ENCODE data around the gene PRR23E. TPM values are rescaled to one million over a fixed set of nuclear protein-coding genes. Genes with fewer than 3 reads are reported as not detected.

Gene PRR23E
- total RNA-seq, 1 experiment from 2014 or later = not detected

GRCh38 chr3:127208483-127209100 lies 15.7 kb downstream of the PRR23E start:
- DNase-seq (ENCODE audit: low spot score) = no peak

DNA sequence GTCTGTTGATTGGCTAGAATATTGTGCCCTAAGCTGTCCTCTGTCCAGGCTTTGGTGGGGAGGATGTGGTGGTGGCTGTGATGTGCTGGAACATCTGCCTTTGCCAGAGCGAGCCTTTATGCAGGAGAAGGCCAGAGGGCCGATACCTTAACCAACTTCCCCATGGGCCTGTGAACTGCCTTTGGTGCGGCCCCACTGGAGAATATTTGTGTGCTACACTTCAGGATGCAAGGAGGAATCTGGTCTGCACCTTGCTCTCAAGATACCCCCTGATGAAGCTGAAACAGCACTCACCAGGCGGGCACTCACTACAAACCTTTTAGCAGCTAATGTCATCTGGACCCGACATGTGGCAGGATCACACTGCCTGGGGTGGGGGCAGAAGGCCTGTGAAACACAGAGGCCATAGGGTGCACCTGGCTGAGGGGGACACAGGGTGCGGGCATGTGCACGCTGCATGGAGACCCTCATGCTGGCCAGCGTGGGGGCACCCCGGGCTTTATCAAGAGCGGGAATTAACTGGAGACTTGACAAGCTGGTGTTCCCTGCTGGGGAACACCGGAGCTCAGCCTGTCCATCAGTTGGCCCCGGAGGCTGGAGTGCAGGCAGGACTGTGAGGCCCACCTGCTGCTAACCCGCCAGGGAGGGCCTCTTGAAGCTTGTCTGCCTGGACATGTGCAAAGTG lies 16.4 kb downstream of the PRR23E start:
- no peak for DNase-seq (ENCODE audit: low spot score)

DNA sequence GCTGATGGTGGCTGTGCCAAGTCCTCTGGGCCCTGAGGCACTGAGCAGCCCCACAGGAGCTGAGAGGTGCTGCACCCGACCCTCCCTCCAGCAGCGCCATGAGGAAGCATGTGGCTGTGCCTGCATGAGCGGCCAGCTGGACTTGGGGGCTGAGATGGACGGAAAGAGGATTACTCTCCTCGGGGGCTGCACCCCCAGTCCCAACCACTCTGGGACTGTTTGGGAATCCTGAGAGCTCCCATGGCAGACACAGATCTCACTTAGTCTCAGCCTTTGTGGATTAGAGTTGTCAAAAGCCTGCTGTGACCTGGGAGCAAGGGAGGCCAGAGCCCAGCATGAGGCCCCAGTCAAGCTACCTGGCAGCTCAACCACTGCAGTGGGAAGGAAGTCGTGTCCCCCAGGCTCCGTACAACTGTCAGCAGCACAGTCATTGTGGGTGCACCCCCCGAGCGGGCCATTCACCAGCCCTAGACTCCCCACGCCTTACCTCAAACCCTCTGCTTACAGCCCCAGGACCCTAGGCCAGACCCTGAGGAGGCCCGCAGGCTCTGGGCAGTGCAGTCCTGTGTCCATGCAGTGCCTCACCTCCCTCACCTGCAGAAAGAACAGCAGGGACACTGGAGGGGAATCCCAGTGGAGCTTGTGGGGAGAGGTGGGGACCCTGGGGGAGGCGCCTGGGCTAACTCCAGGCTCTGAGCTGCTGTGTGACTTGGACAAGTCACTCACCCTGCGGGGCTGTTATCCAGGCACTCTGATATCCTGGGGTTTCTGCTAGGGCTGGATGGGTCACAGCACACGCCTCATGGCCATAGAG lies 17.1 kb downstream of the PRR23E start:
- no peak for DNase-seq (ENCODE audit: low spot score)

- DNase-seq (ENCODE audit: low spot score) = no peak
Measured at GRCh38 chr3:127210654-127210943, 17.7 kb downstream of the PRR23E start.

DNA sequence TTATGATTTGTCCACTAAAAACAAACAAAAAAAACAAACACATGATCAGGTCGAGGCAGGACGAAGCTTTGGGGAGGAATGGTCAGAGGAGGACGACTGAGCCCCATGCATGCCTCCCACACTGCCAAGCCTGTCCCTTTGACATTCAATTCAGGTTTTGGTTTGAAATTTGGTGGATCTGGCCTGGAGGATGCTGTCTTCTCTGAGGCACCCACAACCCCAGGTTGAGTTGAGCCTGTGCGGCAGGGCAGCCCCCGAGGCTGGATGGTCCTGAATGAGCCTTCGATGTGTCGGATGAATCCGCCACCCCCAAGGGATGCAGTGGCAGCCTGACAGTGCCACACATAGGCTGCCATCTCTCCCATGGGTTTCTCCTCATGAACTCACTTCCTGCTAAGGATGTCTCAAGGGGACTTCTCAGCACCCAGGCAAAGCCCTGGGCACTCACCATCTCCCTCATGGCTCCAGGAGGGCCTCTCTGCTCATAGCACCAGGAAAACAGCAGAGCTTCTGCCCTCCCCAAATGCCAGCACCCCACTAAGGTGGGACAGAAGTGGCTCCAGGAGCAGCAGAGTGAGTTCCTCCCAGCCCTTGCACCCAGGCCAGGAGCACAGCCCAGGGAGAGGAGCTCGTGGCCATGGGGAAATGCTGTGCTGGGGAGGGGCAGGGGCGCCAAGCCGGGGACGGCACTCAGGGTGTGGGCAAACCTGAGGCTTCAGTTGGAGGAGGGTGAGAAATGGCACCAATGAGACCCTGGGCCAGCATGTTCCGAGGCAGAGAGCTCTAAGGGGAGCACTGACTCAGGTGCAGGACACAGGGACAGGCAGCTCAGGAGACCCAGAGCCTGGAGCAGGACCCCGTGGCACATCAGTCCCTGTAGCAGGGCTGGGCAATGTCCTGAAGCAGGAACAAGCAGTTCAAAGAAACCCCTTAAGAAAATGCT lies 18.5 kb downstream of the PRR23E start:
- DNase-seq (ENCODE audit: low spot score) = no peak

DNA sequence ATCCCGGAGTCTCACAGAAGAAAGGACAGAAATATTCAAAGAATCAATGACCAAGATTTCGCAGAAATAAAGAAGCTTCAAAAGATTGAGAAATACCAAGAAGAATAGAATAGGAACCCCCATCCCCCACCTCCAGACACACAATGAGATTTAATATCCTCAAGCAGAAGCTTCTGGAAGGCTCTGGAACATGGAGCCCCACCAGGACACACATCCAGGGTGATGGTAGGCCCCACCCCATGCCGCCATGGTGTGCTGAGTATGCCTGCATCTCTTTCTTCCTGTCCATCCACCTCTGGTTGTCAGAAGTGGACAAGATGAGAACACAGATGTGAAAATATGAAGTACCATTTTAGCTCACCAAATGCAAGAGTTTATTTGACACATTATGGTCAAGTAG lies 19.3 kb downstream of the PRR23E start:
- DNase-seq (ENCODE audit: low spot score) = no peak

DNA sequence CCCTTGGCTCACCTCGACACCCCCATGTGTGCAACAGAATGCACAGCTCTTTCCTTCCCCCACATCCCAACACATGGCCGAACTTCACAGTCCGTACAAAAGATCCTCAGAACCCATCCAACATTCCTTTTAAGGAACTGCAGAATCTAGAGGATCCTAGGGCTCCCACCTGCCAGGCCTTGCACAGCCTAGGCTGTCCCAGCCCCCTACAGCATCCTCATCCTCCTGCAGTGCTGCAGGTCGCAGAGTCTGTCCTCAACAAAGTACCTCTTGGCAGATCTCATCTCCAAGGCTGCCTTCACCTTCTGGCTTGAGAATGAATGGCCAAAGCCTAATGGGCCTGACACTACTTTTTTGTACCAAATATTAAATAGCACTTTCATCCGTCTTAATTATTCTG lies 19.8 kb downstream of the PRR23E start:
- no peak for DNase-seq (ENCODE audit: low spot score)

GRCh38 chr3:127213381-127213918 lies 20.5 kb downstream of the PRR23E start:
- DNase-seq (ENCODE audit: low spot score) = no peak

DNA sequence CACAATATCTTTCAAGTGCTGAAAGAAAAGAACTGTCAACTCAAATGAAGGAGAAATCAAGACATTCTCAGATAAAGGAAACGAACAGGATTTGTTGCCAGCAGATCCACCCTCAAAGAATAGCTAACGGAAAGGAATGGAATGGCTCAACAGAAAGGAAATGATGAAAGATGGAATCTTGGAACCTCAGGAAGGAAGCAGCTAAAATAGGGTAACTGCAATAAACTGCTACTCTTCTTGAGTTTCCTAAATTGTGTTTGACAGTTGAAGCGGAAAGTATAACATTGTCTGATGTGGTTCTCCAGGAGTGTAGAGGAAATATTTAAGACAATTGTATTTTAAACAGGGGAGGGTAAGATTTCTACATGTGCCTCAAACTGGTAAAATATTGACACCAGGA lies 22.0 kb downstream of the PRR23E start:
- no peak for DNase-seq (ENCODE audit: low spot score)

DNA sequence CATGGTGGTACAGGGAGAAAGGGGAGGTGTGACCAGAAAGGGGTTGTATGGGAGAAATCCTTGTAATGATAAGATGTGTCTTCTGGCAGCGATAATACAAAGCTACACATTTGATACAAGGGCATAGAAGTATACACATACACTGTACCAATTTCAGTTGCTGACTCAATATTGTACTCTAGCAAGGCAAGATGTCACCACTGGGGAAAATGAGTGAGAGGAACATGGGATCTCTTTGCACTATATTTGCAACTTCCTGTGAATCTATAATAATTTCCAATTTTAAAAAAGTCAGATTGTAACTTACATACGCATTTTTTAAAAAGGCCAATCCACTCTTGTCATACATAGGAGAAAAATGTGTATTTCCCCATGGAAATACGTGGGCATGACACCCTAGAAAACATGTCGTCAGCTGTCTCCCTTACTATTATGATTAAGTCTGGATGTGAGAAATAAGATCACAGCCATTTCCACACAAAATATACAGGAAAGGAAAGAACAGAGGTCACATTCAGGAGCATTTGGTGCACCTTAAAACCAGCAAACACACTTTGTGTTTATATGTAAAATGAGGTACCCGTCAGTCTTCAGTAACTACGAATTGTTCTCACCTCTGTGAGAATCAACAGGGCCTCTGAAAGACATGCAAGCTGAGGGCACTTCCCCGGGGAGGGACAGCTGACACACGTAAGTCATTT lies 22.9 kb downstream of the PRR23E start:
- no peak for DNase-seq (ENCODE audit: low spot score)

DNA sequence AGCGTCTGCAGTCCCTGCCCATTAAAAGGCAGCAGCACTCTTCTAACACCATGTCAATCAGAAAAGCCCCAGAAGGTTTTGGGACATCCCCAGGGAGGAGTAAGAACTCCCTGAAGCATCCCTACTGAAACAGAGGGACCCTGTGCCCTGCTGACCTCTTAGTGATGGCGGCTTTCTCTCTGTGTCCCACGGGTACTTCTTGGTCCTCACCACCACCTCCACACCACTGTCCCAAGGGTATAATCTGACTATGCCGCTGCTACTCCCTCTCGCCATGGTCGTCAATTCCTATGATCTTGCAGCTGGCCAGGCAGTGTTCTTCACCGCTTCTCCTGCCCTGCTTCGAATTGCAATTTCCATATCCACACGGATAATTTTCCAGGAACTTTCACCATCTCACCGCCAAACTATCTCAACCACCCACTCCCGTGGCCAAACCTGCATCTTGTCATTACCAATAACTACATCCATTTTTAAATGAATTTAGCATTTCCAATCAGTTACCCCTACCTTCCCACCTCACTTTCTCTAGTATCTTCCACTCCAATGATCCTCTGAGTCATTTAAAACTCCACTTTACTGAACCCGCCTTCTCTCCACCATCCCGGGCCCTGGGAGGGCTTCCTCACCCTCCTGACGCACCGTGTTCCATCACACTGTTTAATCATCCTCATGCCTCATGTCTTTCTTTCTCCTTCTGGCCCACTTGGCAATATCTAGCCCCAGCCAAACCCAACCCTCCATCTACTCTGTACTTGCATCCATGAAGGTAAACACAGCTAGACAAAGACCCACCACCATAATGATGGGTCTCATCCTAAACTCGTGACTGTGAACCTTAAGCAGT lies 23.7 kb downstream of the PRR23E start:
- no peak for DNase-seq (ENCODE audit: low spot score)

- DNase-seq (ENCODE audit: low spot score) = no peak
Measured at GRCh38 chr3:127217596-127218453, 24.9 kb downstream of the PRR23E start.

- no peak for DNase-seq (ENCODE audit: low spot score)
Measured at GRCh38 chr3:127218454-127218922, 25.6 kb downstream of the PRR23E start.

GRCh38 chr3:127220497-127220896 lies 27.6 kb downstream of the PRR23E start:
- no peak for DNase-seq (ENCODE audit: low spot score)

GRCh38 chr3:127221037-127221436 lies 28.1 kb downstream of the PRR23E start:
- DNase-seq (ENCODE audit: low spot score) = no peak

DNA sequence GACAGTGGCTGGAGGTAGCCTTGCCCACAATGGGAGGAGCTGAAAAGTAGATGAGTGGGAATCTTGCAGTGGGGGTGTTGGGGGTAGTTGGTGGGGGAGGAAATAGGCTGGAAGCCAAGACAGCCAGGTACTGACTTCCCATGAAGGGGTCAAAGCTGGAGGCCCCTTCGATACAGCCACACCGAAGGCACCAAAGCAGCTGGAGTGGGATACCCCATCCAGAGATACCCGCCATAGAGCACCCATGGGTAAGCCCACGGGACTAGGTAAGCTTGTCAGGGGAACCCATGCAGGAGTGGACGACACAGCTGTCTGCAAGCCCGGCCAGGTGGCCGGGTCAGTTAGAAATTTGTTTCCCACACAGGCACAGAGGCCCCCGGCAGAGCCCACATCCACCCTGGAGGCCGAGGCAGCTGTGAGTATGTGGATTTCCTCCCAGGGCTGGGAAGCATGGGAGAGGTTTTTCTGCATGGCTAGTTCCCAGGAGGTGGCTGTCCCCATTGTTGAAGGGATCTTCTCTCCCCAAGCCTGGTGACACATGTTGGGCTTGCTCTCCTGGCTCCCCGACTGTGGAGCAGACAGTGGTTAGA lies 28.6 kb downstream of the PRR23E start:
- DNase-seq (ENCODE audit: low spot score) = no peak

DNA sequence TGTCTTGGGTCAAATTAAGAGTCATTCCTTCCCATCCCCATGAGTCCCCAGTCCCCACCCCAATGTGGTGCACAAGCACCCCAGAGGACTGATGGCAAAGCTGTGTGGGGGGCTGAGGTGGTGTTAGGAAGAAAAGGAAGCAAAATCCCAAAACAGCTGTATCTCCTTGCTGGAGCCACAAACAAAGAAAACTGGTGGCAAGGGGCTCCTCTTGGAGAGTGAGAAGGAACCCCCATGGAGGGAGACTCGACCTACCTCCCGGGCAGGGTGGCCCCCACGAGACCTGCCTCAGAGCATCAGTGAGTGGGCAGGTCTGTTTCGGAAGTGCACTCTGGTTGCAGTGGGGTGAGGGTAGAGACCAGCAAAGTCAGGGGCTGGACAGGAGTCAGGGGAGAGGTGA lies 29.2 kb downstream of the PRR23E start:
- no peak for DNase-seq (ENCODE audit: low spot score)

DNA sequence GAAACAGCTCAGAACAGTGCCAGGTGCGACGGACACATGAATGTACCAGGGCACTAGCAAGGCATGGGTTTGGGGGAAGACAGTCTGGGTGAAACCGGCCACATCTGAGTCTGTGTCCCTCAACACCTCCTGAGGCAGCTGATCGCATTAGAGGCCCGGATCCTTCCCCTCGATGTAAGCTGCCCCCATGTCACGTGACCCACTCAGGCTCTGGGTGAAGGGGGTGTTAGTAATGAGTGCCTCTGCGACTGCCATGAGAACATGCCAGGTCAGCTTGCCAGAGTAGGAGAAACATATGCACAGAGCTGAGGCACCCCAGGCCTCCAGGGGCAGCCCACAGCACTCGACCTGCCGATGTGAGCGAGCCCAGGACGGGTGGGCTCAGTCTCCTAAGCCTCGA lies 29.7 kb downstream of the PRR23E start:
- no peak for DNase-seq (ENCODE audit: low spot score)
